Coronary artery (tissue), 2 donors: ENCODE measurements around the gene EFNA5.

Experiments used
- DNase-seq: peaks from one replicate; pipeline ENCODE4 v3.0.0-alpha.2; 2017; ENCODE audit warnings: low spot score
- H3K27ac ChIP-seq, 2 donors: fragments of 200-600 bp; sonication (generic); one replicate each; pipeline ENCODE4 v1.5.1; 2016 to 2019
- H3K4me3 ChIP-seq: fragments of 200-600 bp; sonication (generic); 2 replicates; pipeline ENCODE4 v1.5.1; 2016; ENCODE audit warnings: mild to moderate bottlenecking, moderate library complexity
- TF ChIP-seq, protein P1 (sequence below): fragments of 200-600 bp; sonication (generic); IDR thresholded peaks from one replicate; pipeline ENCODE4 v1.5.1; 2019; ENCODE audit warnings: antibody characterized with exemption

The EFNA5 gene

GRCh38 chr5:107430071-107430625 lies 240.6 kb downstream of the EFNA5 start:
- H3K4me3 ChIP-seq, result peak overlapping the region; percentile 29
- no peak for DNase-seq
- TF ChIP-seq, protein P1, sequence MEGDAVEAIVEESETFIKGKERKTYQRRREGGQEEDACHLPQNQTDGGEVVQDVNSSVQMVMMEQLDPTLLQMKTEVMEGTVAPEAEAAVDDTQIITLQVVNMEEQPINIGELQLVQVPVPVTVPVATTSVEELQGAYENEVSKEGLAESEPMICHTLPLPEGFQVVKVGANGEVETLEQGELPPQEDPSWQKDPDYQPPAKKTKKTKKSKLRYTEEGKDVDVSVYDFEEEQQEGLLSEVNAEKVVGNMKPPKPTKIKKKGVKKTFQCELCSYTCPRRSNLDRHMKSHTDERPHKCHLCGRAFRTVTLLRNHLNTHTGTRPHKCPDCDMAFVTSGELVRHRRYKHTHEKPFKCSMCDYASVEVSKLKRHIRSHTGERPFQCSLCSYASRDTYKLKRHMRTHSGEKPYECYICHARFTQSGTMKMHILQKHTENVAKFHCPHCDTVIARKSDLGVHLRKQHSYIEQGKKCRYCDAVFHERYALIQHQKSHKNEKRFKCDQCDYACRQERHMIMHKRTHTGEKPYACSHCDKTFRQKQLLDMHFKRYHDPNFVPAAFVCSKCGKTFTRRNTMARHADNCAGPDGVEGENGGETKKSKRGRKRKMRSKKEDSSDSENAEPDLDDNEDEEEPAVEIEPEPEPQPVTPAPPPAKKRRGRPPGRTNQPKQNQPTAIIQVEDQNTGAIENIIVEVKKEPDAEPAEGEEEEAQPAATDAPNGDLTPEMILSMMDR, result no peak
- no peak overlapping the region for H3K27ac ChIP-seq

- peak overlapping the region; percentile 37 for H3K4me3 ChIP-seq
- H3K27ac ChIP-seq, result peak overlapping the region; percentile 28 to 54
- TF ChIP-seq, protein P1, result no peak
- no peak for DNase-seq
Observed at GRCh38 chr5:107428303-107428813, 242.4 kb downstream of the EFNA5 start.

- no peak overlapping the region for H3K4me3 ChIP-seq
- TF ChIP-seq, protein P1, result no peak
- no peak for DNase-seq
- no peak overlapping the region for H3K27ac ChIP-seq
Observed at GRCh38 chr5:107426872-107427271, 243.9 kb downstream of the EFNA5 start.

- H3K27ac ChIP-seq, result peak overlapping the region; percentile 32 to 68
Observed at GRCh38 chr5:107426209-107426608, 244.5 kb downstream of the EFNA5 start.

DNA sequence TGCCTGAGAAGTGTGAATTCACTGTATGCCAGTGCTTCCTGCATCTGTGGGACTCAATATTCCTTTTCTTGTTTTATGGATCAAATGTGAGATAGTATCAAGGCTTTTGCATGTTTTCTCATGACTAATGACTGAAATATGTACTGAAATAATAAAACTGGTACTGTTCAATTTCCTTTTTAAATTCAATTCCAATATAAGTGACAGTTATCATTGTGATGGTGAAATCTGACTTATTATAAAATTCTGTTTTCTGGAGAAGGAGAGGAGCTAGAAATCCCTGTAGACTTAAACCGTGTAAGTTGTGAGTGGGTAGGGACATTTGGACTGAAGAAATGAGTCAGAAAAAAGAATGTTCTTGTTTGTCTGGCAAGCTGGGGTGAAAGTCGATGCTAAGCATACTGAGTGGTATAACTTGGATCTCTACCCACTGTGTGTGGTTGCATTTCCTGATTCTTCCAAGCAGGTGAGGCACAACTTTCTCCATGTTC lies 245.2 kb downstream of the EFNA5 start:
- DNase-seq, result no peak
- Histone ChIP-seq H3K27ac (peak overlapping the region; percentile 32 to 68), H3K4me3 (no peak overlapping the region)
- TF ChIP-seq, protein P1, result no peak

More at GRCh38 chr5:107426209-107426608, 244.5 kb downstream of the EFNA5 start:
- H3K4me3 ChIP-seq, result no peak overlapping the region
- no peak for DNase-seq
- TF ChIP-seq, protein P1, result no peak

- TF ChIP-seq, protein P1, result no peak
- no peak for DNase-seq
- no peak overlapping the region for H3K27ac ChIP-seq
- no peak overlapping the region for H3K4me3 ChIP-seq
Observed at GRCh38 chr5:107424491-107424890, 246.2 kb downstream of the EFNA5 start.

DNA sequence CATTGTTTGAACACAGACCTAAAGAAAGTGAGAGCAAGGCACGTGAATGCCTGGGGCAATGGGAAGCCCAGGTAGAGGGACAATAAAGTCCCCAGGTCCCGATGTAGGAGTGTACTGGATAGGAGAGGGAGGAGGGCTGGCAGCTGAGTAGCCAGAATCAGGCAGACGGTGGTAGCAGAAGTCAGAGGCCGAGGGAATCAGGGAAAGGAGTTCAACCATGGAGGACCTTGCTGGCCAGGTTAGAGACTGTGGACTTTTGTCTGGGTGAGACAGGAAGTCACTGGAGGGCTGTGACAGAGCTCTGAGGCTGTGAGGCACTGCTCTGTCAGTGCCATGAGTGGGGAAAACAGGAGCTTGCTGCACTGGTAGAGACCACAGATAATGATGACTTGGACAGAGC lies 248.2 kb downstream of the EFNA5 start:
- Histone ChIP-seq H3K27ac (no peak overlapping the region), H3K4me3 (no peak overlapping the region)
- TF ChIP-seq, protein P1, result no peak
- no peak for DNase-seq
